GM12878 (cell line): ENCODE results near the gene RPS6KA2. TPM values are rescaled to one million over a fixed set of nuclear protein-coding genes. Genes with fewer than 3 reads are reported as not detected.

ENCODE experiments used
- ATAC-seq: fragments of 200-7000 bp; cut with Tn5 transposase; 3 replicates; pipeline ENCODE4 v1.9.1; 2020; ENCODE audit warnings: mild to moderate bottlenecking, moderate library complexity
- BruUV-seq: library from RNA; stranded (reverse); fragments of 400-500 nt; replicated peaks from 2 replicates; lab custom pipeline; 2021; lab: Mats Ljungman, UMichigan
- CTCF ChIA-PET: fragments of 300-600 bp; sonication (Branson Sonifier 250); formaldehyde crosslinking; extraction: SDS; loops from one replicate; lab custom pipeline; 2021; ENCODE audit warnings: inconsistent platforms; lab: Yijun Ruan, JAX
- POLR2A ChIA-PET: fragments of 350-600 bp; formaldehyde crosslinking; extraction: SDS; loops from one replicate; lab custom pipeline; 2021; ENCODE audit warnings: inconsistent platforms; lab: Charles Lee
- RAD21 ChIA-PET: fragments of 300-600 bp; sonication (Branson Sonifier 250); formaldehyde crosslinking; loops from one replicate; lab custom pipeline; 2023; ENCODE audit warnings: antibody characterized with exemption; ENCODE audit not compliant: unreplicated experiment; lab: Charles Lee
- SMC1A ChIA-PET: fragments of 300-600 bp; sonication (Branson Sonifier 250); formaldehyde crosslinking; loops from one replicate; lab custom pipeline; 2023; ENCODE audit not compliant: unreplicated experiment, uncharacterized antibody; lab: Charles Lee
- DNase-seq: peaks from one replicate; pipeline ENCODE4 v3.0.0-alpha.2; 2011; ENCODE audit warnings: low read depth, low spot score
- FAIRE-seq: peaks from 3 replicates; lab custom pipeline; 2011; peaks lifted over from hg19 to GRCh38; lab: Jason Lieb, UNC
- H2AFZ ChIP-seq: 2 replicates; pipeline ENCODE4 v1.6.0; 2011; ENCODE audit warnings: low read depth, low read length, control low read depth; ENCODE audit not compliant: control insufficient read depth
- H3K27ac ChIP-seq: 2 replicates; pipeline ENCODE4 v1.5.1; 2011; ENCODE audit warnings: control low read depth; ENCODE audit not compliant: control insufficient read depth, insufficient read depth
- H3K27me3 ChIP-seq, 2 experiments: replicated peaks in 1 of 2; 2 replicates each; pipeline versions ENCODE4 v1.6.0 to v1.6.1; 2011; ENCODE audit warnings: low read length in 1 of 2; ENCODE audit not compliant: control insufficient read depth in 2 of 2, insufficient read depth in 2 of 2
- H3K36me3 ChIP-seq, 2 experiments: 2 replicates each; pipeline ENCODE4 v1.5.1; 2011; ENCODE audit warnings: low read length in 1 of 2; ENCODE audit not compliant: control insufficient read depth in 2 of 2, insufficient read depth in 2 of 2
- H3K4me1 ChIP-seq: 2 replicates; pipeline ENCODE4 v1.6.1; 2011; ENCODE audit warnings: mild to moderate bottlenecking, low read length, moderate library complexity, mixed read lengths; ENCODE audit not compliant: control insufficient read depth, insufficient read depth
- H3K4me2 ChIP-seq: 2 replicates; pipeline ENCODE4 v1.6.0; 2011; ENCODE audit warnings: control low read depth; ENCODE audit not compliant: control insufficient read depth, insufficient read depth
- H3K4me3 ChIP-seq: fragments of 200-600 bp; sonication (generic); 2 replicates; pipeline ENCODE4 v1.5.1; 2016
- H3K79me2 ChIP-seq: 2 replicates; pipeline ENCODE4 v1.6.0; 2011; ENCODE audit warnings: low read length; ENCODE audit not compliant: control insufficient read depth, insufficient read depth
- H3K9ac ChIP-seq: 2 replicates; pipeline ENCODE4 v1.8.0; 2011; ENCODE audit warnings: low read length, control low read depth, mixed read lengths; ENCODE audit not compliant: control insufficient read depth, insufficient read depth
- H3K9me3 ChIP-seq: replicated peaks from 3 replicates; pipeline ENCODE4 v1.5.1; 2011; ENCODE audit warnings: mild to moderate bottlenecking, low read length; ENCODE audit not compliant: control insufficient read depth, insufficient read depth
- H4K20me1 ChIP-seq: 2 replicates; pipeline ENCODE4 v1.6.0; 2011; ENCODE audit not compliant: control insufficient read depth, insufficient read depth
- BMI1 ChIP-seq: fragments of 450-650 bp; IDR thresholded peaks from 2 replicates; pipeline ENCODE4 v1.6.1; 2016; ENCODE audit warnings: mild to moderate bottlenecking, moderate library complexity, borderline replicate concordance
- CHD1 ChIP-seq: IDR thresholded peaks from 2 replicates; pipeline ENCODE4 v1.6.1; 2012; ENCODE audit warnings: low read depth, low read length, improper control_type of control experiment
- CREM ChIP-seq: IDR thresholded peaks from 2 replicates; pipeline ENCODE4 v1.6.1; 2014; ENCODE audit warnings: antibody characterized with exemption, low read depth
- CUX1 ChIP-seq: IDR thresholded peaks from 2 replicates; pipeline ENCODE4 v1.6.1; 2012; ENCODE audit warnings: improper control_type of control experiment, low read depth, low read length; ENCODE audit not compliant: insufficient replicate concordance
- EP300 ChIP-seq, 2 experiments: fragments of 150-350 bp in 1 of 2; IDR thresholded peaks; 2 replicates each; pipeline ENCODE4 v1.6.1; 2011 to 2012; ENCODE audit warnings: low read depth in 2 of 2, low read length in 2 of 2, borderline replicate concordance in 1 of 2, improper control_type of control experiment in 1 of 2, inconsistent platforms in 1 of 2; ENCODE audit not compliant: control insufficient read depth in 1 of 2
- EZH2 ChIP-seq: IDR thresholded peaks from 2 replicates; pipeline ENCODE4 v1.6.1; 2012; ENCODE audit warnings: low read depth, mild to moderate bottlenecking, control low read depth, inconsistent platforms, low read length, borderline replicate concordance; ENCODE audit not compliant: control insufficient read depth
- MLLT1 ChIP-seq: fragments of 450-650 bp; IDR thresholded peaks from 2 replicates; pipeline ENCODE4 v1.6.1; 2016; ENCODE audit warnings: mild to moderate bottlenecking
- NRF1 ChIP-seq: conservative IDR thresholded peaks from 2 replicates; pipeline ENCODE4 v1.6.1; 2011; ENCODE audit warnings: mild to moderate bottlenecking, low read depth, low read length, improper control_type of control experiment
- PAX5 ChIP-seq: IDR thresholded peaks from 2 replicates; pipeline ENCODE4 v1.6.1; 2011; ENCODE audit warnings: low read depth, low read length, borderline replicate concordance
- SP1 ChIP-seq: IDR thresholded peaks from one replicate; pipeline ENCODE4 v1.6.1; 2011; ENCODE audit warnings: low read depth, low read length
- SUZ12 ChIP-seq: fragments of 200-600 bp; sonication (generic); IDR thresholded peaks from one replicate; pipeline ENCODE4 v1.6.1; 2018; ENCODE audit warnings: antibody characterized with exemption, mild to moderate bottlenecking; ENCODE audit not compliant: unreplicated experiment
- TCF3 ChIP-seq: IDR thresholded peaks from 2 replicates; pipeline ENCODE4 v1.6.1; 2012; ENCODE audit warnings: low read depth, mild to moderate bottlenecking, low read length, borderline replicate concordance; ENCODE audit not compliant: insufficient read depth
- TCF7 ChIP-seq: IDR thresholded peaks from 2 replicates; pipeline ENCODE4 v1.6.1; 2014; ENCODE audit warnings: antibody characterized with exemption, borderline replicate concordance
- WGBS: methylation state at CpG from one replicate; pipeline ENCODE4 v1.1.6; 2016; ENCODE audit warnings: low lambda C conversion rate; ENCODE audit not compliant: insufficient replicate concordance, insufficient coverage; ENCODE audit errors: missing lambda C conversion rate; 5-methylcytosine and 5-hydroxymethylcytosine counted together
- in situ Hi-C: fragments of 300-500 bp; cut with MboI; formaldehyde crosslinking; loops from 9 replicates; pipeline ENCODE4 v1.14.3; 2018; ENCODE audit warnings: mixed read lengths
- intact Hi-C: fragments of 100-400 bp; cut with micrococcal nuclease; formaldehyde crosslinking; loops from one replicate; pipeline ENCODE4 v1.14.2; 2022; ENCODE audit not compliant: unreplicated experiment
- polyA plus RNA-seq, 11 experiments: library from polyadenylated mRNA; depleted of rRNA in 4 of 11; unstranded in 6 of 11; stranded (reverse) in 5 of 11; fragments of >200 nt; fragmentation: Nextera tagmentation in 4 of 11; fragmentation: Illumina TruSeq in 1 of 11; extraction: Ambion mirVana in 4 of 11; extraction: Trizol in 1 of 11; gene quantifications; 1 replicate in 1 of 11; 2 replicates in 10 of 11; pipeline versions ENCODE4 v1.2.1 to v1.2.3, GENCODE V29; 2011 to 2016; ENCODE audit warnings: inconsistent platforms in 2 of 11, missing spikeins in 2 of 11, low read depth in 1 of 11
- total RNA-seq, 4 experiments: library from RNA; depleted of rRNA in 3 of 4; stranded (reverse); fragments of >200 nt in 3 of 4; fragmentation: Illumina TruSeq in 1 of 4; extraction: Trizol in 1 of 4; gene quantifications; 2 replicates each; pipeline versions ENCODE4 v1.2.1 to v1.2.3, GENCODE V29; 2013 to 2021

The RPS6KA2 gene
- total and polyA plus RNA-seq, 10 of the 15 experiments (the other 5 are each of a cell fraction or from before 2014, with no cell fraction given): 0.02 to 1.0 (median 0.22) TPM; not detected in 1

- H4K20me1 ChIP-seq: no peaks in the 10 kb centered on the region
- no peaks in the 10 kb centered on the region for H3K36me3 ChIP-seq
- ChIA-PET POLR2A (no interaction called here), RAD21 (no interaction called here), SMC1A (no interaction called here), CTCF (no interaction called here)
- H3K4me1 ChIP-seq: no peaks in the 10 kb centered on the region
- H3K4me2 ChIP-seq: no peak overlapping the region
- TF ChIP-seq SUZ12 (no peak), MLLT1 (no peak), SP1 (no peak), NRF1 (no peak), PAX5 (no peak), BMI1 (no peak), TCF7 (no peak), TCF3 (no peak), EZH2 (no peak), CHD1 (no peak), EP300 (IDR thresholded peaks at IDR 0.05; ENCODE audit: borderline replicate concordance in 1 of 2, control insufficient read depth in 1 of 2, low read depth in 2 of 2, low read length in 2 of 2) (no peak), CREM (no peak), CUX1 (no peak)
- H3K4me3 ChIP-seq: no peak overlapping the region
- intact Hi-C loops: no loop called here
- no TSS peak for BruUV-seq
- ATAC-seq (no peak), DNase-seq (no peak), FAIRE-seq (no peak)
- H3K9ac ChIP-seq: no peak overlapping the region
- 50% methylated on average over 10 of the region's 10 CpGs for WGBS
- no peaks in the 10 kb centered on the region for H3K79me2 ChIP-seq
- no peak overlapping the region for H2AFZ ChIP-seq
- no peak overlapping the region for H3K27ac ChIP-seq
- in situ Hi-C loops: no loop called here
- no peaks in the 10 kb centered on the region; the same call in 1 of the 3 replicates for H3K9me3 ChIP-seq
- no peaks in the 10 kb centered on the region for H3K27me3 ChIP-seq
Measured at GRCh38 chr6:166526937-166527336, 100.1 kb downstream of the RPS6KA2 start.
